ENCODE results near the gene ASPN.

The ASPN gene

GRCh38 chr9:92423612-92424011 lies 58.7 kb downstream of the ASPN start:
- Histone ChIP-seq H3K36me3 (ENCODE audit: control insufficient read depth in 2 of 2, insufficient read depth in 1 of 2, low read length in 2 of 2) (no peaks in the 10 kb centered on the region), H3K27ac (ENCODE audit: extremely low read depth, low read depth, low read length) (no peak overlapping the region), H3K4me3 (ENCODE audit: low read depth, low read length) (no peak overlapping the region), H3K4me1 (ENCODE audit: control insufficient read depth, insufficient read depth, low read length) (no peaks in the 10 kb centered on the region), H3K9me3 (ENCODE audit: control insufficient read depth, insufficient read depth, low read depth, low read length) (no peaks in the 10 kb centered on the region)
- POLR2A ChIA-PET = no interaction called here
- CTCF ChIA-PET = no interaction called here
- TF ChIP-seq ZNF785 (tag by site-specific recombination; IDR thresholded peaks at IDR 0.05) = no peak
- TF ChIP-seq ZSCAN30 (tag by site-specific recombination; IDR thresholded peaks at IDR 0.05) = no peak
- no peak for TF ChIP-seq ZBTB11 (tag by site-specific recombination; conservative IDR thresholded peaks at IDR 0.05; ENCODE audit: low read depth)
- no peak for TF ChIP-seq ZNF600 (tag by site-specific recombination; IDR thresholded peaks at IDR 0.05)

DNA sequence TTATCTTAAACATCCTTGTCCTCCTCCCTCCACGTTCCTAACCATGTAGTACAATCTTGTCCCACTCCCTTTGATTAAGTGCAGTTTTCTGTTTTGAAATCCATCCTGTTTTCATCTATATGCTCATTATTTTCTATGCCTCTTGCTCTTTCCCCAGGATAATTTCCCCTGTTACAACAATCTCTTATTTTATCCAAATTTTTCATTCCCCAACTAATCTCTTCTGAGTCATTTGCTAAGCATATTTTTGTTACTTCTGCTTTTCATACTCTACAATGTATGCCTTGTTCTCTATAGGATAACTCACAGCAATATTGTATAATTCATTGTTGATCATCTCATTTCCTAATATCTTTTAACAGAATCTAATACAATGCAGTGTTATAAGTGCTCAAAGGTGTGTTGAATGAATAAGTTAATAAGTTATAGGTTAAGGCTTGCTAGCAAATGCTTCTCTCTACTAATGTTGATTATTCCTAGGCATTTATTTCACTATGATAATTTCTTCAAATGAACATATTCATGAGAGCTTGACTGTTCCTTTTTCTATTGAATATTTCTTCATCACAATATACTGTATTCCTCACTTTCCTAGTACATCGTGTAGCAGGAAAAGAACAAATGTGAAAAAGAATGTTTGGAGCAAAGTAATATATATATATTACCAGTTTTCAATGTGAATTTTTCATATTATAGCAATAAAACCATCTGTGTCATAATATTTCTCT lies 59.5 kb downstream of the ASPN start:
- ChIA-PET POLR2A (no interaction called here), CTCF (no interaction called here)
- H3K27ac ChIP-seq (ENCODE audit: extremely low read depth, low read depth, low read length) = no peak overlapping the region
- no peak overlapping the region for H3K4me3 ChIP-seq (ENCODE audit: low read depth, low read length)
- H3K36me3 ChIP-seq (ENCODE audit: control insufficient read depth in 2 of 2, insufficient read depth in 1 of 2, low read length in 2 of 2) = no peaks in the 10 kb centered on the region
- TF ChIP-seq ZNF292 (tag by site-specific recombination; IDR thresholded peaks at IDR 0.05; ENCODE audit: borderline replicate concordance, low read depth) (no peak), ZNF623 (tag by site-specific recombination; IDR thresholded peaks at IDR 0.05) (no peak), ZBTB7A (tag by site-specific recombination; IDR thresholded peaks at IDR 0.05; ENCODE audit: low read depth) (no peak)
- TF ChIP-seq, protein P1, sequence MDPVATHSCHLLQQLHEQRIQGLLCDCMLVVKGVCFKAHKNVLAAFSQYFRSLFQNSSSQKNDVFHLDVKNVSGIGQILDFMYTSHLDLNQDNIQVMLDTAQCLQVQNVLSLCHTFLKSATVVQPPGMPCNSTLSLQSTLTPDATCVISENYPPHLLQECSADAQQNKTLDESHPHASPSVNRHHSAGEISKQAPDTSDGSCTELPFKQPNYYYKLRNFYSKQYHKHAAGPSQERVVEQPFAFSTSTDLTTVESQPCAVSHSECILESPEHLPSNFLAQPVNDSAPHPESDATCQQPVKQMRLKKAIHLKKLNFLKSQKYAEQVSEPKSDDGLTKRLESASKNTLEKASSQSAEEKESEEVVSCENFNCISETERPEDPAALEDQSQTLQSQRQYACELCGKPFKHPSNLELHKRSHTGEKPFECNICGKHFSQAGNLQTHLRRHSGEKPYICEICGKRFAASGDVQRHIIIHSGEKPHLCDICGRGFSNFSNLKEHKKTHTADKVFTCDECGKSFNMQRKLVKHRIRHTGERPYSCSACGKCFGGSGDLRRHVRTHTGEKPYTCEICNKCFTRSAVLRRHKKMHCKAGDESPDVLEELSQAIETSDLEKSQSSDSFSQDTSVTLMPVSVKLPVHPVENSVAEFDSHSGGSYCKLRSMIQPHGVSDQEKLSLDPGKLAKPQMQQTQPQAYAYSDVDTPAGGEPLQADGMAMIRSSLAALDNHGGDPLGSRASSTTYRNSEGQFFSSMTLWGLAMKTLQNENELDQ (tag by site-specific recombination; IDR thresholded peaks at IDR 0.05; ENCODE audit: low read depth) = no peak
- no peaks in the 10 kb centered on the region for H3K9me3 ChIP-seq (ENCODE audit: control insufficient read depth, insufficient read depth, low read depth, low read length)
- no peaks in the 10 kb centered on the region for H3K4me1 ChIP-seq (ENCODE audit: control insufficient read depth, insufficient read depth, low read length)

DNA sequence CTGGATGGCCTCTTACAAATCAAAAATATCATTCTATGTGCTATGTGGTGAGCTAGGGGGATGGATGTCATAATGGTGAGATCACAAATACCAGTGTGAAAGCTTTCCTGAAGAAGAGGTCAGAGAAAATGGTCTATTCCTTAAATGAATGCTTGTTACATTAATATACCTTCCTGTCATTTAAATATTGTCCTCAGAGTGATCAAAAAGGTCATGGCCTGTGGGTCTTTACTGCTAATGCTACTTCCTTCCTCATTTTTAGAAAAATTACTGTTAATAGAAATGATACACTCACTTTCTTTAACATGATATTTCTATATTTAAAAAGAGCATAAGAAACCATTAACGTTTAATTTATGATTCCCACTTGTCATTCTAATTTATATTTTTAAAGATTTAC lies 67.7 kb downstream of the ASPN start:
- no peaks in the 10 kb centered on the region for H3K4me1 ChIP-seq (ENCODE audit: control insufficient read depth, insufficient read depth, low read length)
- no peaks in the 10 kb centered on the region for H3K9me3 ChIP-seq (ENCODE audit: control insufficient read depth, insufficient read depth, low read depth, low read length)
- no peak overlapping the region for H3K4me3 ChIP-seq (ENCODE audit: low read depth, low read length)
- no peak overlapping the region for H3K27ac ChIP-seq (ENCODE audit: extremely low read depth, low read depth, low read length)
- H3K36me3 ChIP-seq (ENCODE audit: control insufficient read depth in 2 of 2, insufficient read depth in 1 of 2, low read length in 2 of 2) = no peaks in the 10 kb centered on the region
- ChIA-PET POLR2A (no interaction called here), CTCF (no interaction called here)
- TF ChIP-seq HOXA7 (CRISPR knock-in tag; IDR thresholded peaks at IDR 0.05; ENCODE audit: borderline replicate concordance) (no peak), INSM2 (tag by site-specific recombination; IDR thresholded peaks at IDR 0.05) (no peak), ZNF670 (tag by site-specific recombination; IDR thresholded peaks at IDR 0.05; ENCODE audit: low read depth) (no peak), ZNF26 (tag by site-specific recombination; IDR thresholded peaks at IDR 0.05) (no peak), ZBTB26 (tag by site-specific recombination; optimal IDR thresholded peaks at IDR 0.05) (no peak), ZNF561 (tag by site-specific recombination; IDR thresholded peaks at IDR 0.05; ENCODE audit: borderline replicate concordance) (no peak), ZSCAN16 (tag by site-specific recombination; IDR thresholded peaks at IDR 0.05) (no peak), ZNF10 (tag by site-specific recombination; IDR thresholded peaks at IDR 0.05) (no peak), ZNF501 (tag by site-specific recombination; IDR thresholded peaks at IDR 0.05) (no peak), ZNF341 (tag by site-specific recombination; IDR thresholded peaks at IDR 0.05; ENCODE audit: low read depth) (no peak)
- TF ChIP-seq, protein P2, sequence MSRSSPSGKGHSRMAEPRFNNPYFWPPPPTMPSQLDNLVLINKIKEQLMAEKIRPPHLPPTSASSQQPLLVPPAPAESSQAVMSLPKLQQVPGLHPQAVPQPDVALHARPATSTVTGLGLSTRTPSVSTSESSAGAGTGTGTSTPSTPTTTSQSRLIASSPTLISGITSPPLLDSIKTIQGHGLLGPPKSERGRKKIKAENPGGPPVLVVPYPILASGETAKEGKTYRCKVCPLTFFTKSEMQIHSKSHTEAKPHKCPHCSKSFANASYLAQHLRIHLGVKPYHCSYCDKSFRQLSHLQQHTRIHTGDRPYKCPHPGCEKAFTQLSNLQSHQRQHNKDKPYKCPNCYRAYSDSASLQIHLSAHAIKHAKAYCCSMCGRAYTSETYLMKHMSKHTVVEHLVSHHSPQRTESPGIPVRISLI (tag by site-specific recombination; IDR thresholded peaks at IDR 0.05) = no peak
